HCT116 (cell line): ENCODE data around the gene MMP10. TPM values are rescaled to one million over a fixed set of nuclear protein-coding genes. Genes with fewer than 3 reads are reported as not detected.

Experiments
- ATAC-seq: fragments of 200-7000 bp; cut with Tn5 transposase; 2 replicates; pipeline ENCODE4 v1.9.1; 2020; ENCODE audit warnings: mild to moderate bottlenecking, moderate library complexity
- BruUV-seq: library from RNA; stranded (reverse); fragments of 400-500 nt; replicated peaks from 2 replicates; lab custom pipeline; 2021; lab: Mats Ljungman, UMichigan
- CTCF ChIA-PET: fragments of 300-600 bp; sonication (Branson Sonifier 250); formaldehyde crosslinking; loops from one replicate; lab custom pipeline; 2021; ENCODE audit warnings: antibody characterized with exemption; lab: Charles Lee
- POLR2A ChIA-PET: fragments of 300-600, 350-600 bp; sonication (Branson Sonifier 250); formaldehyde crosslinking; loops from one replicate; lab custom pipeline; 2021; ENCODE audit warnings: antibody characterized with exemption; lab: Charles Lee
- RAD21 ChIA-PET, 2 experiments: fragments of 300-600 bp; sonication (Branson Sonifier 250); formaldehyde crosslinking; loops; one replicate each; lab custom pipeline; 2023; ENCODE audit warnings: low total read pairs in 2 of 2; ENCODE audit not compliant: uncharacterized antibody in 2 of 2, unreplicated experiment in 2 of 2, low non-redundant PET in 1 of 2; lab: Charles Lee
- DNase-seq: peaks from one replicate; pipeline ENCODE4 v3.0.0-alpha.2; 2010; ENCODE audit warnings: low read depth, low spot score
- H2AFZ ChIP-seq: fragments of 200-600 bp; shearing (Covaris generic), sonication (generic); 2 replicates; pipeline ENCODE4 v1.6.1; 2017; ENCODE audit warnings: low read depth, mixed run types, mixed read lengths, antibody characterized with exemption, low read length; ENCODE audit not compliant: poor library complexity, severe bottlenecking
- H3K27ac ChIP-seq: 2 replicates; pipeline ENCODE4 v1.5.1; 2012; ENCODE audit warnings: low read depth, low read length
- H3K27me3 ChIP-seq: fragments of 200-600 bp; sonication (generic); 2 replicates; pipeline ENCODE4 v1.6.1; 2016; ENCODE audit warnings: mixed run types, low read length, mixed read lengths; ENCODE audit not compliant: insufficient read depth
- H3K36me3 ChIP-seq, 2 experiments: fragments of 200-500 bp in 1 of 2; fragments of 200-600 bp in 1 of 2; sonication (Bioruptor generic) in 1 of 2; sonication (generic) in 1 of 2; 2 replicates each; pipeline versions ENCODE4 v1.5.1 to v1.6.1; 2014 to 2016; ENCODE audit warnings: low read length in 2 of 2, inconsistent platforms in 1 of 2, mixed read lengths in 1 of 2, mixed run types in 1 of 2; ENCODE audit not compliant: insufficient read depth in 2 of 2, control insufficient read depth in 1 of 2
- H3K4me1 ChIP-seq, 2 experiments: fragments of 200-600 bp in 1 of 2; sonication (generic) in 1 of 2; 2 replicates each; pipeline versions ENCODE4 v1.5.1 to v1.6.1; 2012 to 2017; ENCODE audit warnings: low read length in 2 of 2, inconsistent platforms in 1 of 2, mild to moderate bottlenecking in 1 of 2, mixed read lengths in 1 of 2, mixed run types in 1 of 2, moderate library complexity in 1 of 2; ENCODE audit not compliant: insufficient read depth in 2 of 2, control insufficient read depth in 1 of 2
- H3K4me2 ChIP-seq: fragments of 200-600 bp; sonication (generic); 2 replicates; pipeline ENCODE4 v1.6.1; 2017; ENCODE audit warnings: mixed run types, low read length, mixed read lengths
- H3K4me3 ChIP-seq, 2 experiments: fragments of 200-600 bp in 1 of 2; sonication (generic) in 1 of 2; replicated peaks in 1 of 2; 2 replicates each; pipeline ENCODE4 v1.5.1; 2011 to 2016; ENCODE audit warnings: low read length in 2 of 2, control low read depth in 1 of 2, low read depth in 1 of 2, mild to moderate bottlenecking in 1 of 2, mixed read lengths in 1 of 2, mixed run types in 1 of 2
- H3K79me2 ChIP-seq: fragments of 200-600 bp; sonication (generic); 2 replicates; pipeline ENCODE4 v1.6.1; 2017; ENCODE audit warnings: mild to moderate bottlenecking, mixed run types, low read length, moderate library complexity, mixed read lengths; ENCODE audit not compliant: insufficient read depth
- H3K9ac ChIP-seq: fragments of 200-600 bp; sonication (generic); 2 replicates; pipeline ENCODE4 v1.6.1; 2016; ENCODE audit warnings: low read length, mixed read lengths
- H3K9me2 ChIP-seq: fragments of 200-600 bp; sonication (generic), shearing (Covaris generic); 2 replicates; pipeline ENCODE4 v1.6.1; 2017; ENCODE audit warnings: mixed run types, mild to moderate bottlenecking, moderate library complexity; ENCODE audit not compliant: insufficient read depth
- H3K9me3 ChIP-seq, 2 experiments: fragments of 200-500 bp in 1 of 2; fragments of 200-600 bp in 1 of 2; sonication (Bioruptor generic) in 1 of 2; sonication (generic) in 1 of 2; 2 replicates each; pipeline ENCODE4 v1.6.1; 2014 to 2017; ENCODE audit warnings: low read length in 2 of 2, mixed read lengths in 2 of 2, inconsistent platforms in 1 of 2, low read depth in 1 of 2, mild to moderate bottlenecking in 1 of 2, mixed run types in 1 of 2, moderate library complexity in 1 of 2; ENCODE audit not compliant: control insufficient read depth in 1 of 2, insufficient read depth in 1 of 2
- H4K20me1 ChIP-seq: fragments of 200-600 bp; sonication (generic), shearing (Covaris generic); 2 replicates; pipeline ENCODE4 v1.6.1; 2017; ENCODE audit warnings: mixed run types, mild to moderate bottlenecking, moderate library complexity; ENCODE audit not compliant: insufficient read depth
- ATF3 ChIP-seq: IDR thresholded peaks from 2 replicates; pipeline ENCODE4 v1.6.1; 2012
- CBX3 ChIP-seq: IDR thresholded peaks from 2 replicates; pipeline ENCODE4 v1.6.1; 2012; ENCODE audit warnings: low read depth
- CEBPB ChIP-seq: IDR thresholded peaks from 2 replicates; pipeline ENCODE4 v1.6.1; 2012; ENCODE audit warnings: low read depth
- CTCF ChIP-seq, 3 experiments: fragments of 200-600 bp in 1 of 3; sonication (generic) in 1 of 3; IDR thresholded peaks in 2 of 3; conservative IDR thresholded peaks in 1 of 3; 2 replicates each; pipeline ENCODE4 v1.5.1; 2012 to 2017; ENCODE audit warnings: low read depth in 2 of 3, low read length in 2 of 3, antibody characterized with exemption in 1 of 3, borderline replicate concordance in 1 of 3, control low read depth in 1 of 3, mild to moderate bottlenecking in 1 of 3, mixed read lengths in 1 of 3, mixed run types in 1 of 3, moderate library complexity in 1 of 3; ENCODE audit not compliant: insufficient read depth in 1 of 3
- EGR1 ChIP-seq: IDR thresholded peaks from 2 replicates; pipeline ENCODE4 v1.6.1; 2012; ENCODE audit warnings: low read depth
- ELF1 ChIP-seq: IDR thresholded peaks from 2 replicates; pipeline ENCODE4 v1.6.1; 2012; ENCODE audit warnings: low read depth, borderline replicate concordance
- EZH2 ChIP-seq: fragments of 200-600 bp; sonication (generic); IDR thresholded peaks from 2 replicates; pipeline ENCODE4 v1.6.1; 2017; ENCODE audit warnings: antibody characterized with exemption, mixed run types
- EZH2phosphoT487 ChIP-seq: fragments of 200-600 bp; IDR thresholded peaks from 2 replicates; pipeline ENCODE4 v1.6.1; 2018; ENCODE audit warnings: antibody characterized with exemption, borderline replicate concordance
- FOSL1 ChIP-seq: IDR thresholded peaks from 2 replicates; pipeline ENCODE4 v1.6.1; 2012; ENCODE audit warnings: low read depth
- JUND ChIP-seq: IDR thresholded peaks from 2 replicates; pipeline ENCODE4 v1.6.1; 2012
- MAX ChIP-seq: IDR thresholded peaks from 2 replicates; pipeline ENCODE4 v1.6.1; 2012
- POLR2A ChIP-seq: IDR thresholded peaks from 2 replicates; pipeline ENCODE4 v1.7.0; 2011; ENCODE audit warnings: borderline replicate concordance; ENCODE audit not compliant: insufficient read depth, insufficient read length; ENCODE audit errors: extremely low read depth
- POLR2AphosphoS5 ChIP-seq: IDR thresholded peaks from 2 replicates; pipeline ENCODE4 v1.6.1; 2011; ENCODE audit warnings: mild to moderate bottlenecking, low read depth, low read length, moderate library complexity
- RAD21 ChIP-seq: IDR thresholded peaks from 2 replicates; pipeline ENCODE4 v1.6.1; 2012; ENCODE audit warnings: low read depth, mild to moderate bottlenecking
- REST ChIP-seq: IDR thresholded peaks from 2 replicates; pipeline ENCODE4 v1.6.1; 2012; ENCODE audit warnings: low read depth
- SIN3A ChIP-seq: IDR thresholded peaks from 2 replicates; pipeline ENCODE4 v1.6.1; 2012; ENCODE audit warnings: low read depth
- TCF7L2 ChIP-seq: IDR thresholded peaks from 2 replicates; pipeline ENCODE4 v1.7.0; 2011; ENCODE audit warnings: borderline replicate concordance, inconsistent platforms; ENCODE audit not compliant: insufficient read depth, insufficient read length; ENCODE audit errors: extremely low read depth
- ZBTB33 ChIP-seq: IDR thresholded peaks from 2 replicates; pipeline ENCODE4 v1.6.1; 2011; ENCODE audit warnings: mild to moderate bottlenecking, low read length, moderate library complexity; ENCODE audit not compliant: insufficient replicate concordance; ENCODE audit errors: extremely low read depth
- ZFX ChIP-seq: fragments of 450-650 bp; IDR thresholded peaks from 2 replicates; pipeline ENCODE4 v1.6.1; 2017
- ZNF274 ChIP-seq: fragments of 200-500 bp; sonication (Bioruptor generic); IDR thresholded peaks from 2 replicates; pipeline ENCODE4 v1.6.1; 2014; ENCODE audit warnings: mild to moderate bottlenecking, low read depth, low read length, inconsistent platforms
- intact Hi-C: fragments of 100-400 bp; cut with micrococcal nuclease; formaldehyde crosslinking; loops from 2 replicates; pipeline ENCODE4 v1.10.0; 2022
- total RNA-seq: library from RNA; stranded (reverse); gene quantifications from one replicate; pipeline ENCODE4 v1.2.1, GENCODE V29; 2021; ENCODE audit not compliant: unreplicated experiment

MMP10 gene
- total RNA-seq, 1 experiment from 2014 or later = not detected

GRCh38 chr11:102792604-102793003 is 12.2 kb upstream of the MMP10 start:
- ChIA-PET POLR2A (no interaction called here), CTCF (interaction anchor here (1.2 kb wide), 2 partner anchors 12 to 148 kb away, joined by 3 to 4 read pairs; partner anchors contain the start of gene MMP10), RAD21 (no interaction called here)
- Histone ChIP-seq H3K9ac (no peak overlapping the region), H3K9me3 (no peaks in the 10 kb centered on the region), H2AFZ (no peak overlapping the region), H3K9me2 (no peaks in the 10 kb centered on the region), H3K79me2 (no peaks in the 10 kb centered on the region), H3K36me3 (no peaks in the 10 kb centered on the region), H3K4me2 (no peak overlapping the region), H3K27me3 (no peaks in the 10 kb centered on the region), H3K4me1 (no peaks in the 10 kb centered on the region), H3K27ac (no peak overlapping the region), H4K20me1 (no peaks in the 10 kb centered on the region), H3K4me3 (no peak overlapping the region)
- BruUV-seq = no TSS peak
- TF ChIP-seq EZH2phosphoT487 = no peak
- no peak for TF ChIP-seq TCF7L2
- TF ChIP-seq ZBTB33 = no peak
- no peak for TF ChIP-seq EGR1
- TF ChIP-seq CBX3 = no peak
- TF ChIP-seq SIN3A = no peak
- TF ChIP-seq CEBPB = no peak
- TF ChIP-seq RAD21 = no peak
- TF ChIP-seq FOSL1 = no peak
- TF ChIP-seq POLR2A = no peak
- TF ChIP-seq JUND = no peak
- TF ChIP-seq POLR2AphosphoS5 = no peak
- no peak for TF ChIP-seq ZNF274
- TF ChIP-seq MAX = no peak
- no peak for TF ChIP-seq REST
- no peak for TF ChIP-seq ATF3
- no peak for TF ChIP-seq EZH2
- TF ChIP-seq ZFX = no peak
- TF ChIP-seq ELF1 = no peak
- TF ChIP-seq CTCF (IDR thresholded peaks at IDR 0.05 in 2 of 3, conservative IDR thresholded peaks at IDR 0.05 in 1 of 3; ENCODE audit: borderline replicate concordance in 1 of 3, insufficient read depth in 1 of 3, low read depth in 2 of 3, low read length in 2 of 3) = no peak
- ATAC-seq (no peak), DNase-seq (no peak)
- intact Hi-C loops = no loop called here
